ENCODE measurements around the gene C3orf20.

The C3orf20 gene

DNA sequence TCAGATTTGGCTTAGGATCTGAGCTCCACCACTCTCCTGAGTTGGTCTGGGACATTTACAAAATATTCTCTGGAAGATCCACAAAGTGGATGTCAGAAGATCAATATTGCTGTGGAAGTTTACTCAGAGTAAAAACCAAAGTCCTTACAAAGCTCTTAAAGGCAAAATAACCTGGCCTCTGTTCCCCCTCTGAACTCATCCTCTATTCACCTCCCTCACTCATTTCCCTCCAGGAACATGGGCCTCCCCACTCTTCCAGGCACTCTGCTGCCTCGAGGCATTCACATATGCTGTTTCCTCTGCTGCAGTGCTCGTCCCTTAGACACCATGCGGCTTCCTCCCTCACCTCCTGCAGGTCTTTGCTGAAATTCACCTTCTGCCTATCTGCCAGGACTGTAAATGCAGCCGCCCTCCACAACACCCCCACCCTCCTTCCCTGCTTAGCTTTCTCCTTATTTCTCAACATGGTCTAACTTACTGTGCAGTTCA lies 42.5 kb upstream of the C3orf20 start:
- no peaks in the 10 kb centered on the region for H3K27me3 ChIP-seq (ENCODE audit: insufficient read depth, insufficient read length)
- H3K9me3 ChIP-seq (ENCODE audit: insufficient read depth, low read length) = peaks cover 15% of the 10 kb centered on the region; the same call in 1 of the 2 replicates
- H3K9ac ChIP-seq (ENCODE audit: insufficient read length, low read depth) = no peak overlapping the region
- no peaks in the 10 kb centered on the region for H3K36me3 ChIP-seq (ENCODE audit: insufficient read depth, insufficient read length, low read length)
- TF ChIP-seq YY1 (IDR thresholded peaks at IDR 0.05; ENCODE audit: insufficient read depth, insufficient read length) = no peak
- no peak for TF ChIP-seq SUZ12 (IDR thresholded peaks at IDR 0.05; ENCODE audit: extremely low read depth, insufficient read depth, insufficient read length)
- no peak for TF ChIP-seq ZNF274 (IDR thresholded peaks at IDR 0.05; ENCODE audit: low read depth, low read length)
- H3K4me1 ChIP-seq (ENCODE audit: insufficient read depth, insufficient read length) = peaks cover 2% of the 10 kb centered on the region
- DNase-seq (ENCODE audit: low read depth, low spot score) = no peak
- H3K4me3 ChIP-seq (ENCODE audit: insufficient read length, low read depth) = no peak overlapping the region

GRCh38 chr3:14633417-14633816 lies 41.5 kb upstream of the C3orf20 start:
- Histone ChIP-seq H3K4me3 (ENCODE audit: insufficient read length, low read depth) (no peak overlapping the region), H3K9me3 (ENCODE audit: insufficient read depth, low read length) (peaks cover 7% of the 10 kb centered on the region; the same call in 1 of the 2 replicates), H3K27me3 (ENCODE audit: insufficient read depth, insufficient read length) (no peaks in the 10 kb centered on the region), H3K9ac (ENCODE audit: insufficient read length, low read depth) (no peak overlapping the region), H3K4me1 (ENCODE audit: insufficient read depth, insufficient read length) (peaks cover 2% of the 10 kb centered on the region), H3K36me3 (ENCODE audit: insufficient read depth, insufficient read length, low read length) (no peaks in the 10 kb centered on the region)
- no peak for TF ChIP-seq ZNF274 (IDR thresholded peaks at IDR 0.05; ENCODE audit: low read depth, low read length)
- no peak for TF ChIP-seq YY1 (IDR thresholded peaks at IDR 0.05; ENCODE audit: insufficient read depth, insufficient read length)
- no peak for TF ChIP-seq SUZ12 (IDR thresholded peaks at IDR 0.05; ENCODE audit: extremely low read depth, insufficient read depth, insufficient read length)
- DNase-seq (ENCODE audit: low read depth, low spot score) = no peak

- no peaks in the 10 kb centered on the region for H3K27me3 ChIP-seq (ENCODE audit: insufficient read depth, insufficient read length)
- no peak overlapping the region for H3K9ac ChIP-seq (ENCODE audit: insufficient read length, low read depth)
- no peak overlapping the region for H3K4me3 ChIP-seq (ENCODE audit: insufficient read length, low read depth)
- peaks cover 4% of the 10 kb centered on the region; the same call in 1 of the 2 replicates for H3K9me3 ChIP-seq (ENCODE audit: insufficient read depth, low read length)
- TF ChIP-seq SUZ12 (IDR thresholded peaks at IDR 0.05; ENCODE audit: extremely low read depth, insufficient read depth, insufficient read length) (no peak), YY1 (IDR thresholded peaks at IDR 0.05; ENCODE audit: insufficient read depth, insufficient read length) (no peak), ZNF274 (IDR thresholded peaks at IDR 0.05; ENCODE audit: low read depth, low read length) (no peak)
- no peaks in the 10 kb centered on the region for H3K36me3 ChIP-seq (ENCODE audit: insufficient read depth, insufficient read length, low read length)
- peaks cover 2% of the 10 kb centered on the region for H3K4me1 ChIP-seq (ENCODE audit: insufficient read depth, insufficient read length)
- no peak for DNase-seq (ENCODE audit: low read depth, low spot score)
These were observed 41.0 kb upstream of the C3orf20 start for GRCh38 chr3:14633819-14634424.

GRCh38 chr3:14634763-14635400 lies 40.1 kb upstream of the C3orf20 start:
- Histone ChIP-seq H3K4me3 (ENCODE audit: insufficient read length, low read depth) (no peak overlapping the region), H3K4me1 (ENCODE audit: insufficient read depth, insufficient read length) (peaks cover 2% of the 10 kb centered on the region), H3K27me3 (ENCODE audit: insufficient read depth, insufficient read length) (no peaks in the 10 kb centered on the region), H3K36me3 (ENCODE audit: insufficient read depth, insufficient read length, low read length) (no peaks in the 10 kb centered on the region), H3K9me3 (ENCODE audit: insufficient read depth, low read length) (peaks cover 4% of the 10 kb centered on the region; the same call in 1 of the 2 replicates), H3K9ac (ENCODE audit: insufficient read length, low read depth) (no peak overlapping the region)
- TF ChIP-seq YY1 (IDR thresholded peaks at IDR 0.05; ENCODE audit: insufficient read depth, insufficient read length) = no peak
- no peak for TF ChIP-seq SUZ12 (IDR thresholded peaks at IDR 0.05; ENCODE audit: extremely low read depth, insufficient read depth, insufficient read length)
- TF ChIP-seq ZNF274 (IDR thresholded peaks at IDR 0.05; ENCODE audit: low read depth, low read length) = no peak
- no peak for DNase-seq (ENCODE audit: low read depth, low spot score)

DNA sequence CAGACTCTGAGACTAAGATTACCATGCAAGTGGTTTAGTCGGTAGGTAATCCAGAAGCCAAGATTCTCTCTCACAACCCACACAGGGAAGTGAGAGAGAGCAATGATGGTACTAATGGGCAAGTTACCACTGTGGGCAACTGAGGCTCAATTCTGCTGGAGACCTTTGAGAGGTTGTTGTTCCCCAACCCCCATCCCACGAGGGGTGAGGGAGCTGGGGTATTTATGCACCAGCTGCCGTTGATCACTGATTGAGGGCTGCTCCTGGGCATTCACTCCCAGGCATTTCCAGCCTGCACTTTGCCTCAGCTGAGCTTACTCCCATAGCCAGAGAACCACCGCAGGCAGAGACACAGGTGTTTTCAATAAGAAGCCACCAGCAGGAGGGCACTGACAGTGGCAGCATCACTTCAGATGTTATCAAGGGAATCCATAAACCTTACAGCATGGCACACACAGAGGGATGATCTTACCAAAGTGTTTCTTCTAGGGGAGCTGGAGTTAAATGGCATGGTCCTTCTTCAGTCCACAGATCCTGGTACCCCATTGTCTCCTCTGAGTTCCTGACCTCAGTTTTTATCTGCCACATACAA lies 38.3 kb upstream of the C3orf20 start:
- TF ChIP-seq ZNF274 (IDR thresholded peaks at IDR 0.05; ENCODE audit: low read depth, low read length) = no peak
- TF ChIP-seq YY1 (IDR thresholded peaks at IDR 0.05; ENCODE audit: insufficient read depth, insufficient read length) = no peak
- TF ChIP-seq SUZ12 (IDR thresholded peaks at IDR 0.05; ENCODE audit: extremely low read depth, insufficient read depth, insufficient read length) = no peak
- Histone ChIP-seq H3K9me3 (ENCODE audit: insufficient read depth, low read length) (peaks cover 4% of the 10 kb centered on the region; the same call in 1 of the 2 replicates), H3K36me3 (ENCODE audit: insufficient read depth, insufficient read length, low read length) (no peaks in the 10 kb centered on the region), H3K4me3 (ENCODE audit: insufficient read length, low read depth) (no peak overlapping the region), H3K27me3 (ENCODE audit: insufficient read depth, insufficient read length) (no peaks in the 10 kb centered on the region), H3K9ac (ENCODE audit: insufficient read length, low read depth) (no peak overlapping the region), H3K4me1 (ENCODE audit: insufficient read depth, insufficient read length) (peaks cover 4% of the 10 kb centered on the region)
- DNase-seq (ENCODE audit: low read depth, low spot score) = no peak

DNA sequence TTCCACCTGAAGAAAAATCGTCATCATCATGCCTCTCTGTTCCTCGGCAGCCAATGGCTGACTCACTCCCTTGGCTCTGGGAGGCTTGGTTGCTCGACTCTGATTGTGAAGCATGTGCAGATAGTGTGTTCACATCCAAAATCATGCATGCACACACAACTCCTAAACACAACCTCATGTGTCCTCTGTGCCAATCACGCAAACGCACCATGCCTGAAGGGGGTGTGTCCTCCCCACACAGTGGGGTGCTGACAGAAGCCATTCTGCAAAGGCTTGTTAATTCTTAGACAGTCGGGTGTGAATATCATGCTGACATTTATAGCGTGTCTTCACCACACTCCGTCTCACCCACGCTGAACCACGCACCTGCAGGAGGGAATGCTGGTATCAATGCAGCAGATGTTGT lies 34.8 kb upstream of the C3orf20 start:
- peaks cover 4% of the 10 kb centered on the region; the same call in 1 of the 2 replicates for H3K9me3 ChIP-seq (ENCODE audit: insufficient read depth, low read length)
- H3K4me1 ChIP-seq (ENCODE audit: insufficient read depth, insufficient read length) = peaks cover 3% of the 10 kb centered on the region
- no peak for TF ChIP-seq ZNF274 (IDR thresholded peaks at IDR 0.05; ENCODE audit: low read depth, low read length)
- TF ChIP-seq YY1 (IDR thresholded peaks at IDR 0.05; ENCODE audit: insufficient read depth, insufficient read length) = no peak
- no peak for TF ChIP-seq SUZ12 (IDR thresholded peaks at IDR 0.05; ENCODE audit: extremely low read depth, insufficient read depth, insufficient read length)
- no peak overlapping the region for H3K9ac ChIP-seq (ENCODE audit: insufficient read length, low read depth)
- no peak for DNase-seq (ENCODE audit: low read depth, low spot score)
- H3K4me3 ChIP-seq (ENCODE audit: insufficient read length, low read depth) = no peak overlapping the region
- no peaks in the 10 kb centered on the region for H3K27me3 ChIP-seq (ENCODE audit: insufficient read depth, insufficient read length)
- no peaks in the 10 kb centered on the region for H3K36me3 ChIP-seq (ENCODE audit: insufficient read depth, insufficient read length, low read length)

DNA sequence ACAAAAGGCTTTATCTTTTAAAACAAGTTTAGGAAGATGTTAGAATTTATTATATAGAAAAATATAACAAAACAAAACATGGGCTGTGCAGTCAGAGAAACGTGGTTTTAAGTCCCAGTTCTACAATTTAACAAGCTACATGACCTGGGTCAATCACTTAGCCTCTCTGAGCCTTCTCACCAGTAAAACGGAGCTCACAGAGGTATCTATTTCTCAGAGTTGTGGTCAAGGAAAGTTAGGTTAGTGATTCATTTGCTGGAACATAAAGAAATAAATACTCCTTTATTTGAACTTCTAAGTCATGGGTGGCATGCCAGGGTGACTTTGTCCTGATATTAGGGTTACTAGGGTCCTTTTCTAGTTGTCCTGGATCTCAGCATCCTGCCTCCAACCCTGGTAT lies 34.2 kb upstream of the C3orf20 start:
- no peaks in the 10 kb centered on the region for H3K27me3 ChIP-seq (ENCODE audit: insufficient read depth, insufficient read length)
- no peak for DNase-seq (ENCODE audit: low read depth, low spot score)

More for the DNA sequence above, 34.2 kb upstream of the C3orf20 start:
- Histone ChIP-seq H3K4me3 (ENCODE audit: insufficient read length, low read depth) (no peak overlapping the region), H3K4me1 (ENCODE audit: insufficient read depth, insufficient read length) (peaks cover 3% of the 10 kb centered on the region), H3K9me3 (ENCODE audit: insufficient read depth, low read length) (peaks cover 2% of the 10 kb centered on the region; the same call in 1 of the 2 replicates), H3K36me3 (ENCODE audit: insufficient read depth, insufficient read length, low read length) (no peaks in the 10 kb centered on the region), H3K9ac (ENCODE audit: insufficient read length, low read depth) (no peak overlapping the region)
- TF ChIP-seq ZNF274 (IDR thresholded peaks at IDR 0.05; ENCODE audit: low read depth, low read length) (no peak), SUZ12 (IDR thresholded peaks at IDR 0.05; ENCODE audit: extremely low read depth, insufficient read depth, insufficient read length) (no peak), YY1 (IDR thresholded peaks at IDR 0.05; ENCODE audit: insufficient read depth, insufficient read length) (no peak)
